GM15510 (cell line): ENCODE measurements around the gene HOMEZ.

Source experiments
- POLR2A ChIP-seq: IDR thresholded peaks from 3 replicates; pipeline ENCODE4 v1.6.1; 2011; ENCODE audit warnings: borderline replicate concordance; ENCODE audit not compliant: insufficient read length; ENCODE audit errors: extremely low read depth

The HOMEZ gene

DNA sequence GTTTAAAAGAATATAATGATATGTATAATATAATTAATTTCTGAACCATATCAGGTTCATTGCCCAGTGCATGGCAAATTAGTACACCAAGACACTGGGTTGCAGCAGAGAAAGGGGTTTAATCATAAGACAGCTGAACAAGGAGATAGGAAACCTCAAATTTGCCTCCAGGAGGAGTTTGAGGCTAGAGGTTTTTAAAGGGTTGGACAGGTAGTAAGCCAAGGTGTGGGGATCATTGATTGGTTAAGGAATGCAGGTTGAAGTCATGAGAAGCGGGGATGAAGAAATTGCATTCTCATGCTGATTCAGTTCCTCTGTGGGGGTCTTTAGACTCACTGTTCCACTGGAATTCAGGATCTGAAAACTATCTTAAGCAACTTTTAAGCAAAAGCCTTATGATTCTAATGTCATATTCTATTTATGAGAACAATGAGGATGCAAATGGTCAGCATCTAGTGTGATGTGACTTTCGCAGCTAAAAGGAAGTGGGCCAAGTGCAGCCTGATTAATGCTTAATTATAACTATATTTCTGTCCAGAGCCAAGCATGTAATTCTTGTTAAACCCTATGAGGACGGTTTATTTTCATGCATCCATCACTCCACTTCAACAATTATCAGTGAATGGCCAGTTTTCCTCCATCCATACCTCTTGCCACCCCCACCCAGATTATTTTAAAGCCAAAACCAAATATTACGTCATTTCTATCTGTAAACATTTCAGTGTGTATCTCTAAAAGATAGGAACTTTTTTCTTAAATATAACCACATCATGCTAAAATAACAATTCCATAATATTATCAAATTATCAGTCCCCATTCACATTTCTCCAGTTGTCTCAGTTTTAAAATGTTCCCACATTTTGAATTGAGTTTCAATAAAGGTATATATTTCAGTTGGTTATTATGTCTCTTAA, 33.3 kb downstream of the HOMEZ start:
- no peak for TF ChIP-seq POLR2A

DNA sequence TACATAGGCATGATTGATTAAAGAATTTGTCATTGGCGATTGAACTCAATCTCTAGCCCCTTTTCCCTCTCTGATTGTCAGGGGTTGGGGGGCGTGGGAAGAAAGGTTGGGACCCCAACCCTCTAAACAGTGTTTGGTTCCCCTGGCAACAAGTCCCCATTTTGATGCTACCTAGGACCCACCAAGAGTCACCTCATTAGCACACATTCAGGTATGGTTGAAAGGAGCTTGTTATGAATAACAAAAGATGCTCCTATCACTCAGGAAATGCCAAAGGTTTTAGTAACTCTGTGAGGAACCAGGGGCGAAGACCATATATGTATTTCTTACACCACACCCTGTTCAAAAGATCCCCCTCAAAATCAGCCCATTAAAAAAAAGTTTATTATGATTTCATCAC, 33.9 kb downstream of the HOMEZ start:
- TF ChIP-seq POLR2A = no peak

DNA sequence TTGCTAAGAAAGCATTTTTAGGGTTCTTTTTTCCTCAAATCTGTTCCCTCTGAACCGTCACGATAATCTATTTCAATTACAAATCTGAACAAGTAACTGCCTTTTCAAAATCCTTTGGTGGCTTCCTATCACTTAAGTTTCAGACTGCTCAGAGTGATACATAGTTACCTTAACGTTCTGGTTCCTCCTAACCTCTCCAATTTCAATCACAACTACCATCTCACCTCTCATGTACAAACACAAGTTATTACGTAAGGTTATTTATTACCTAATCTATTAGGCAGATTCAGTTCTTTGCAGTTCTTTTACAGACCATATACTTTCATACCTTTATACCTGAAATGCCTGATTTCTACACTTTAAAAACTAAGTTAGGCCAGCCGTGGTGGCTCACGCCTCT, 36.1 kb downstream of the HOMEZ start:
- no peak for TF ChIP-seq POLR2A

DNA sequence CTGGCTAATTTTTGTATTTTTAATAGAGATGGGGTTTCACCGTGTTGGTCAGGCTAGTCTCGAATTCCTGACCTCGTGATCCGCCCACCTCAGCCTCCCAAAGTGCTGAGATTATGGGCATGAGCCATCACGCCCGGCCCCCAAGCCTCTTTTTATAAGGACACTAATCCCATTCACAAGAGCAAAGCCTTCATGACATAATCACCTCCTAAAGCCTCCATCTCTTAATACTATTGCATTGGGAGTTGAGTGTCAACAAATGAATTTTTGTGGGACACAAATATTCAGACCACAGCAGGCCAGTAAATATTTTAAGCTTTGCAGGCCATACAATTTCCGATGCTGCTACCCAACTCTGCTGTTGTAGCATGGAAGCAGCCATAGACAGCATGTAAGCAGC, 37.3 kb downstream of the HOMEZ start:
- TF ChIP-seq POLR2A = no peak

DNA sequence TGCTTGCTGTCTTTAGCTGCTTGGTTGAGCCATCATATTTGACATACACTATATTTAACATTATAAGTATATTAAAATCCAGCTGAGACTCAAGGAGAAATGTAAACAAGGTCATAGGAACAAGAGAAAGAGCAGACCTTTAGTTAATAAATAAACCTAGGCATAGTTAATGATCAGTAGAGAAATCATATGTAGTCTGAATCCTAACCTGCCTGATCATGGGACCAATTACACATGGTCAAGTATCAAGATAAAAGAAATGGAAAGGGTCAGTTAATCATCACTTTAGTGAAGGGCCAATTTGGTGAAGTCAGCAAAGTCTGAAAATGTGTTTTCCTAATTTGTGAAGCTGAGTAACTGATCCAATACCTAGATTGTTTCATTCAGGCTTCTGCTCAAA, 40.6 kb downstream of the HOMEZ start:
- TF ChIP-seq POLR2A = no peak

DNA sequence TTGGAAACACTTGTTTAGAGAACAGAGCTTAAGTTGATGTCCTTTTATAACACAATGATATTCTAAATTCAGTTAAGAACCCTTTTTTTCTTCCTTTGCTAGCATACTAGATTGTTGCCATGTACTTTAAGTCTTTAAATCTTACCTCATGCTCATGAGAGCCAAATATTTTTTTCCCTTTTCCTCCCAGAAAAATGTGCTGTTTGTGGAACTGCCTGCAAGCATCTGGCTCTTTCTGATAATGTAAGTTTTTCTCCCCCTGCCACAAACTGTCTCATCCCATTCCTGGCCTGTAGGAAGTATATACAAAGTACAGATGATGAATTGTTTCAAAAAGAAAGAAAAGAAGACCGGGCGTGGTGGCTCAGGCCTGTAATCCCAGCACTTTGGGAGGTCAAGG, 42.9 kb downstream of the HOMEZ start:
- TF ChIP-seq POLR2A = no peak

DNA sequence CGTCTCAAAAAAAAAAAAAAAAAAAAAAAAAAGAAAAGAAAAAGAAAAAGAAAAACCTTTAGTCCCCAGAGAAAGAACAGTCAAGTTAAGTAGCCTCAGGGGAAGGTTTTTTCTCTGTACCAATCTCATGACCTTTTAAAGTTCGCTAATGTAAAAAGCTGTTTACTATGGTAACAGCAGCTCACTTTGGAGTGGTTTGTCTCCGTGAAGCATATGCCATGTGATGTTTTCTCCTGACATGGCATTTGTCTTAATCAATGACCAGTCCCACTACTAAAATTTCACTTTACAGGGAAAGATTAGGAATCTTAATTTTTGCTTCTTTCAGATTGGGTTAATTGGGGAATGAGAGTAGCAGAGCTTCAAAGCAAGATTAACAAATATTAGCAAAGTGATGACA, 43.9 kb downstream of the HOMEZ start:
- no peak for TF ChIP-seq POLR2A

DNA sequence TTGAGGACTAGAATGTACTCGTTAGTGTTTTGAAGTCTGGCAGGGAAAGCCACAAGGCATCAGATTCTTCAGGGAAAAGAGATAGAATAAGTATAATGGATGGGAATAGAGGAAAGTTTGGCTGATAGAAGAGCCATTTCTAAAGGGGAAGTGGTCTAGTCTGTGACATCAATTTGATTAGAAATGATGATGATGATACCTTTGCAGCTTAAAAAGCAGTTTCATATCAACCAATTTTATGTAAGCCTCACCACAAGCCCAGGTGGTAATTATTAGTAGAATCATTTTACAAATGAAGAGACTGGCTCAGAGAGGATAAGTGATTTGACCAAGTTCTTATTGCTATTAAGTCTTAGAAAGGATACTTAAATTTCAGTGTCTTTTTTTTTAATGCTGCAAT, 45.3 kb downstream of the HOMEZ start:
- TF ChIP-seq POLR2A = no peak

DNA sequence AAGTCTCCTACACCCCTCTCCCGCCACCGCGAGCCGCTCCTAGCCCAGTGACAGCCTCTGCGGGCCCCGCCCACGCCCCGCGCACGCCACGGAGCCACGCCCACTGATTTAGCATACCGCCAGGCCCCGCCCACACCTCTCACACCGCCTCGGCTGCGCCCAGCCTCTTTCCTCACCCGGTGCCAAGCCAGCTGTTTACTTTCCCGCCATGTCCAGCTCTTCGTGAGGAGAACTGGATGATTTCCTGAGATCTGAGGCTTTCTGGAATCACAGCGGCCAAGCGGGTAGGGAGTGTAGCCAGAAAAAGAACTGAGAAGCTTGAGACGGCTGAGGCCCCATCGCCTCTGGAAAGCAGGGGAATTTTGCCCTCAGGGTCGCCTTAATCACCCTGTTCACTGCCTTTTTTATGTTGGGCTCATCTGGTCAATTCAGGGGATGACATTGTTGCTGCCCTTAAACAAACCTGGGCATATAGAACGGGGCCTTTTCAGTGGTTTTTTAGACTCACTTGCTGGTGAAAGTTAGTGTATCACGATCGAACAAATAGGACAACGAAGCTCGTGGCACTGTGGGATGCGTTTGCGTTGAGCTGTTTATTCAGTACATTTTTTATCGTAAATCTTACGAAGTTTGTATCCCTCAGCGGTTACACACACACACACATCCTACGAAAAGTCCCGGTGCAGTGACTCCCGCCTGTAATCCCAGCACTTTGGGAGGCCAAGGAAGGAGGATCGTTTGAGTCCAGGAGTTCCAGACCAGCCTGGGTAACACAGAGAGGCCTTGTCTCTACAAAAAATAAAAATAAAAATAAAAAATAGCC, 47.9 kb downstream of the HOMEZ start, which contains the start of gene RNF212B:
RNF212B (plus strand) TSS at position 165 of the 823 bp plus-strand sequence. CDS start 2,410 bp downstream, outside the sequence.
- no peak for TF ChIP-seq POLR2A

DNA sequence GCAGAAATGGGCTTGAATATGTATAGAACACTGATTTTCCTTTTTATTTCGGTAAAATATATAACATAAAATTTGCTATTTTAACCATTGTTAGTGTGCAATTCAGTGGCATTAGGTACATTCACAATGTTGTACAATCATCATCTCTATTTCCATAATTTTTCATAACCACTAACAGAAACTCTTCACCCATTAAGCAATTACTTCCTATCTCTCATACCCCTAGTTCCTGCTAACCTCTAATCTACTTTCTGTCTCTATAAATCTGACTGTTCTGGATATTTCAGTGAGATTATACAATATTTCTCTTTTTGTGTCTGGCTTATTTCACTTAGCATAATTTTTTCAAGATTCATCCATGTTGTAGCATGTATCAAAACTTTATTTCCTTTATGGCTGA, 57.1 kb downstream of the HOMEZ start:
- TF ChIP-seq POLR2A = no peak

DNA sequence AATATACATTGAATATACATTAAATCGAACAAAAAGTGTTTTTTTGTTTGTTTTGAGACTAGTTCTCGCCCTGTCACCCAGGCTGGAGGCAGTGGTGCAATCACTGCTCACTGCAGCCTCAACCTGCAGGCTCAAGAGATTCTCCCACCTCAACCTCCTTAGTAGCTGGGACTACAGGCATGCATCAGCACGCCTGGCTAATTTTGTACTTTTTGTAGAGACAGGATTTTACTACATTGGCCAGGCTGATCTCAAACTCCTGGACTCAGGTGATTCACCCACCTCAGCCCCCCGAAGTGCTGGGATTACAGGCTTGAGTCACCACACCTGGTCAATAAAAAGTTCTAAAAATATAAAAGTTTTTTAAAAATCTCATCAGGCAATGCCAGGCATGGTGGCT, 58.4 kb downstream of the HOMEZ start:
- TF ChIP-seq POLR2A = no peak
